Muscle layer of duodenum (tissue), 2 donors: ENCODE data around the gene TRAK1.

Source experiments
- H3K27ac ChIP-seq: one replicate; pipeline ENCODE4 v1.7.0; 2013; ENCODE audit warnings: mild to moderate bottlenecking, low read length
- H3K27me3 ChIP-seq: one replicate; pipeline ENCODE4 v1.7.0; 2013; ENCODE audit warnings: low read depth, mild to moderate bottlenecking, control low read depth, low read length
- H3K36me3 ChIP-seq, 2 donors: one replicate each; pipeline ENCODE4 v1.7.0; 2013; ENCODE audit warnings: low read length in 2 of 2, control low read depth in 1 of 2, mild to moderate bottlenecking in 1 of 2; ENCODE audit not compliant: insufficient read depth in 2 of 2, control insufficient read depth in 1 of 2
- H3K4me1 ChIP-seq, 2 donors: one replicate each; pipeline ENCODE4 v1.7.0; 2013; ENCODE audit warnings: low read length in 2 of 2, mild to moderate bottlenecking in 2 of 2, control low read depth in 1 of 2, moderate library complexity in 1 of 2; ENCODE audit not compliant: insufficient read depth in 2 of 2, control insufficient read depth in 1 of 2
- H3K4me3 ChIP-seq, 2 donors: one replicate each; pipeline ENCODE4 v1.7.0; 2013; ENCODE audit warnings: low read length in 2 of 2, low read depth in 1 of 2, mild to moderate bottlenecking in 1 of 2
- H3K9me3 ChIP-seq, 2 donors: one replicate each; pipeline ENCODE4 v1.7.0; 2013; ENCODE audit warnings: low read length in 2 of 2, control low read depth in 1 of 2, mild to moderate bottlenecking in 1 of 2; ENCODE audit not compliant: control insufficient read depth in 1 of 2
- donor health status: healthy.

TRAK1 gene

DNA sequence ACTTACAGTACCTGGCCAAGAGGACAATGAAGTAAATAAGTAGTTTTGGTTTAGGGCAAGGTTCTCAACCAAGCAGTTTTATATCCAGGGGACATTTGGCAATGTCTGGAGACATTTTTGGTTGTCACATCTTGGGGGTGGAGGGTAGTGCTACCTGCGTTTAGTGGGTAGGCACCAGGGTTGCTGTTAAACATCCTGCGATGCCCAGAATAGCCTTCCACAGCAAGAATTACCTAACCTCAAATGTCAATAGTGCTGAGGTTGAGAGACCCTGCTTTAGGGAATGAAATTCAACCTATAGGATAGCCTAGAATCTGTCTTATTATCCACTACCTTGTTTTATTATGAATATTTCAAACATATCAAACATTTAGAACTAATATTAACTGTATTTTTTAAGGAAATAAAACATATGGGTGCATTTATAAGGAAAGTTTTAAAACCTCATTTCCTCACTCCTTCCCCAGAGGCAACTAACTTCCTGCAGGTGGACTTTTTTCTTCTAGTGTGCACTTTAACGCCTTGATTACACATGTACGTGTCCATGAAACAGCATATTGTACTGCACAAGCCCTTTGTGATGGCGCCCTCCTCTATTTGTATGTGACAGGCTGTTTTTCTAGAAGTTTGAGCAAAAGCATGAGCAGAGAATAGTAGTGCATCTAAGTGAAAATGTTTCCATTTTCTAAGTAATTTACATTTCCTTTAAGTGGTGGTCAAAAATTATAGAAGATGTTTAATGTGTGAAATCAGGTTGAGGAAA is 57.1 kb downstream of the TRAK1 start:
- no peak overlapping the region for H3K4me3 ChIP-seq
- no peak overlapping the region for H3K27ac ChIP-seq
- H3K27me3 ChIP-seq = no peaks in the 10 kb centered on the region
- H3K36me3 ChIP-seq = no peaks in the 10 kb centered on the region
- peaks cover 0 to 18% of the 10 kb centered on the region in 2 donors for H3K4me1 ChIP-seq
- H3K9me3 ChIP-seq = no peaks in the 10 kb centered on the region

DNA sequence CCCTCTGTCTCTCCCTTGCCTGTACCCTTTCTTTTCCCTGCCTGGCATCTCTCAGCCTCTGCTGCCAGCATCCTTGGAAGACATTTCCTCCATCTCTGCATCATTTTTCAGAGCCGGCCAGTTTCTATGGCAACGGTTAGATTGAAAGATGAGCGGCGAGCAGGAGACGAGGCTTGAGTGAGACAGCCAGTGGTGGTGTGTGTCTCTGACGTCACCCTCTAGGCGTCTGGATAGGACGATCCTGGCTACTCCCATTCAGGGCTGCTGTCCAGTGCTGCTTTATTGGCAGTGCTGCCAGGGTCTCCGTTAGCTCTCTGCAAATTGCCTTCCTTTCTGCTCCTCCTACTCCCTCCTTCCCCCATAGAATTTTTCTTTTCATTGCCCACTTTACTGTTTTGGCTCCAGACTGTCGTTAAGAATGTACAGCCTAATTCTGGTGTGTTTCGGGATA is 57.9 kb downstream of the TRAK1 start:
- Histone ChIP-seq H3K36me3 (no peaks in the 10 kb centered on the region), H3K4me1 (peaks cover 0 to 18% of the 10 kb centered on the region in 2 donors), H3K9me3 (no peaks in the 10 kb centered on the region), H3K27ac (no peak overlapping the region), H3K27me3 (no peaks in the 10 kb centered on the region), H3K4me3 (peak overlapping the region in 1 of 2 donors; percentile 24)

DNA sequence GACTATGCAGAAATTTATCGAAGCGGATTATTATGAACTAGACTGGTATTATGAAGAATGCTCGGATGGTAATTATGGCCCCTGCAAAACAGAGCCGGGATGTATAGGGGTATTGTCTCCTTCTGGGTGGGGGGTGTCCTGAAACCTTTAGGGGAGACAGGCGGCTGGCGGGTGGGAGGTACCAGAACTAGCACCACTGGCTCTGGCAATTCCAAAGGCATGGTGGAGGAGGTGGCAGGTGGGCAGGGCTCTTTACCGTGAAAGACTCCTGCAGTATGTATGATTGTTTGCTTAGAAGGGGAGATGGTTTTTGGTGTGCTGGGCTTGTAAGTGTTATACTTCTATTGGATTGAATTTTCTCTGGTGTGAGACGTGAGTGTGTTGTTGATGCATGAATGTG is 58.4 kb downstream of the TRAK1 start:
- H3K9me3 ChIP-seq = no peaks in the 10 kb centered on the region
- H3K27ac ChIP-seq = no peak overlapping the region
- peak overlapping the region in 1 of 2 donors; percentile 24 for H3K4me3 ChIP-seq
- peaks cover 0 to 18% of the 10 kb centered on the region in 2 donors for H3K4me1 ChIP-seq
- no peaks in the 10 kb centered on the region for H3K36me3 ChIP-seq
- H3K27me3 ChIP-seq = no peaks in the 10 kb centered on the region

- Histone ChIP-seq H3K9me3 (no peaks in the 10 kb centered on the region), H3K4me1 (peaks cover 0 to 18% of the 10 kb centered on the region in 2 donors), H3K27me3 (no peaks in the 10 kb centered on the region), H3K36me3 (no peaks in the 10 kb centered on the region), H3K4me3 (no peak overlapping the region), H3K27ac (no peak overlapping the region)
Measured at GRCh38 chr3:42149975-42150374, 58.8 kb downstream of the TRAK1 start.

DNA sequence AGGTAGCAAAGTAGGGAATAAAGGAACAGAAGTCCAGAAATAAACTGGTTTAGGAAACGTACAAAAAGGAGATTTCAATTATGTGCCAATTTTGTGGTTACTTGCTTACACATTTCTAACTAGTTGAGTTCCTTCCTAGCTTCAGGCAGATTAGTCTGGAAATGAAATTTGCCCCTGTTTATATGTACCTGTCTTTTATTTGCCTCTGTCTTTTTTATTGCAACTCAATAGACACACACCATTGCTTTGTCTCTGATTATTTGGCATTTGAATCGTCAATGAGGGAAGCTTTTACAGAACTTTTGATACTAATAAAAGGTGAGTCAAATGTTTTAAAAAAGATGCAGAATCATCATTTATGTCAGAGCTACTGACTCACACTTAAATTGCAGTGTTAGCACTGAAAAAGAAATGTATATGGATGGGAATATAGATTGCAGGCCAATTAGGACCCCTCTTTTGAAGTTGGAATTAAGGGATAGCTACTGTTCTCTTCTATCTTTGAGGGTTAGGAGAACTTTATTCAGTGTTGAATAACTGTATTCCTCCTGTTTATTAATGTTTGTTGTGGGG is 60.5 kb downstream of the TRAK1 start:
- peaks cover 0 to 18% of the 10 kb centered on the region in 2 donors for H3K4me1 ChIP-seq
- H3K9me3 ChIP-seq = no peaks in the 10 kb centered on the region
- no peaks in the 10 kb centered on the region for H3K27me3 ChIP-seq
- no peak overlapping the region for H3K4me3 ChIP-seq
- H3K27ac ChIP-seq = no peak overlapping the region
- H3K36me3 ChIP-seq = no peaks in the 10 kb centered on the region

DNA sequence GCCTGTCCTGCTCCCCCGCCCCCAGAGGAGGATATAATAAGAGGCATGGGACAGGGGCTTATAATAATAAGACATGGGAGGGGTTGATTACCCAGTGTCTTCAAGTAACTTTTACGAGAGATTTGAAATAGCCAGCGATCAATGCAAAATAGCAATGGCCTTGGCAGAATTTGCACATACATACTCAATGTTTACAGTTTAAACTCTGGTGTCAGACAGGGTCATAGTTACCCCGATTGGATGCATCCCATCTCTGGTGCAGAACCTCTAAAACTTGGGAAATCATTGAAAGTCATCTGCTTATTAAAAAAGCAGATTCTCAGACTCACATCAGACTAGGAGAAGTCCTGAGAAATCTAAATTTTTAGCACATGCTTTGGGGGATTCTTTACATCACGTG is 61.0 kb downstream of the TRAK1 start:
- Histone ChIP-seq H3K9me3 (no peaks in the 10 kb centered on the region), H3K4me1 (peaks cover 0 to 18% of the 10 kb centered on the region in 2 donors), H3K27me3 (no peaks in the 10 kb centered on the region), H3K27ac (no peak overlapping the region), H3K36me3 (no peaks in the 10 kb centered on the region), H3K4me3 (no peak overlapping the region)

DNA sequence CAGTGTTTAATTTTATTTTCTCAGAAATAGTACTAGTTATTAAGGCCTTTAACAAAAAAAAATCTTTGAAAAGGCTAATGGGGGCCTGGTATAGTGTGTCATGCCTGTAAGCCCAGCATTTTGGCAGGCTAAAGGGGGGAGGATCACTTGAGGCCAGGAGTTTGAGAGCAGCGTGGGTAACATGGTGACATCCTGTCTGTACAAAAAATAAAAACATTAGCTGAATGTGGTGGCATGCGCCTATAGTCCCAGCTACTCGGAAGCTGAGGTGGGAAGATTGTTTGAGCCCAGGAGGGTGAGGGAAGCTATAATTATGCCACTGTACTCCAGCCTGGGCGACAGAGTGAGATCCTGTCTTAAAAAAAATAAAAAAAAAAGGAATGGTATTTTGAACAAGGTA is 61.9 kb downstream of the TRAK1 start:
- Histone ChIP-seq H3K9me3 (no peaks in the 10 kb centered on the region), H3K4me1 (peaks cover 0 to 18% of the 10 kb centered on the region in 2 donors), H3K4me3 (no peak overlapping the region), H3K27me3 (no peaks in the 10 kb centered on the region), H3K27ac (no peak overlapping the region), H3K36me3 (no peaks in the 10 kb centered on the region)

DNA sequence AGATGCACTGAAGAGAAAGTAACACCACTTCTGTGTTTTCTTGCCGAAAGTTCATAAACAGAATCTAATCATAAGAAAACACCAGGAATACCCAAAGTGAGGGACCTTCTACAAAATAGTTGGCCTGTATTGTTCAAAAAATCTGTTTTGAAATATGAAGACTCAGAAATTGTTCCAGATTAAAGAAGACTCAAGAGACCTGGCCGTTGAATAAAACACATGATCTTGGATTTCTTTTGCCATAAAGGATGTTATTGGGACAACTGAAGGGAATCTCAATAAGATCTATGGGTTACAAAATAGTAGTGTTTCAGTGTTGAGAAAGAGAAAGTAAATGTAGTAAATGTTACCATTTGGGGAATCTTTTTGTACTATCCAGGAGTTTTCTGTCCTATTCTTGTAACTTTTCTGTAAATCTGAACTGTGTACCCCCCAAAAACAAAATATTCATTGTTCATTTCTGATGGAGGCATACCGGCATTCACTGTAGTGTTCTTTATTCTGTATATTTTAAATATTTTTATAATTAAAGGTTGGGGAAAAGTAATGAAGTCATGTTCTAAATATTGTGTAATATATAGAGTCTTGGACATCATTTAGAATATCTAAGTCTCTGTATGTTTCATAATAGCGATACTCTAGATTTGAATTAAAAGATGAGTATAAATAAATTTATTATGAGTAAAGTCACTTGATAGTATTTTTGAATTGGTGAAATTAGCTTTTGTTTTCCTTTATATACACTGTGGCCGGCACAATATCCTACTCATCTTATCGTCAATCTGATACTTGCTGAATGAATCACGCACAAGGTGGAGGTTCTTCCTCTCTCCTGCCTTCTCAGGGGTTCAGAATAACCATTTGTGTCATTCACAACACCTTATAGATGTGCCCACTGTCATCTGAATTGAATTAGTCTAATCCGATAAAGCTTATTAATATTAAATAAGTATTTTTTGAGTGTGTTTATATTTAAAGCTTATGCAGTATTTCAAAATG is 66.7 kb downstream of the TRAK1 start:
- Histone ChIP-seq H3K9me3 (no peaks in the 10 kb centered on the region), H3K4me1 (peaks cover 0 to 25% of the 10 kb centered on the region in 2 donors), H3K27ac (no peak overlapping the region), H3K36me3 (no peaks in the 10 kb centered on the region), H3K27me3 (no peaks in the 10 kb centered on the region), H3K4me3 (no peak overlapping the region)

- Histone ChIP-seq H3K27me3 (no peaks in the 10 kb centered on the region), H3K4me3 (no peak overlapping the region), H3K36me3 (no peaks in the 10 kb centered on the region), H3K9me3 (no peaks in the 10 kb centered on the region), H3K4me1 (peaks cover 5 to 25% of the 10 kb centered on the region in 2 donors), H3K27ac (peak overlapping the region; percentile 53)
Measured at GRCh38 chr3:42159147-42159546, 68.0 kb downstream of the TRAK1 start.

GRCh38 chr3:42159706-42160472 is 68.7 kb downstream of the TRAK1 start:
- Histone ChIP-seq H3K36me3 (no peaks in the 10 kb centered on the region), H3K4me1 (peaks cover 9 to 31% of the 10 kb centered on the region in 2 donors), H3K27me3 (no peaks in the 10 kb centered on the region), H3K4me3 (peak overlapping the region in 1 of 2 donors; percentile 41), H3K9me3 (no peaks in the 10 kb centered on the region), H3K27ac (peak overlapping the region; percentile 53)
